PFSK-1 (cell line): Measurements from ENCODE around the gene FAM53B.

Source experiments
- FOXP2 ChIP-seq: optimal IDR thresholded peaks from 2 replicates; pipeline ENCODE3; 2011; ENCODE audit warnings: borderline replicate concordance, control low read depth, inconsistent platforms; ENCODE audit not compliant: insufficient read depth; ENCODE audit errors: extremely low read length, extremely low read depth
- POLR2AphosphoS5 ChIP-seq: IDR thresholded peaks from 2 replicates; pipeline ENCODE4 v1.6.1; 2012; ENCODE audit warnings: low read depth, mild to moderate bottlenecking, control low read depth, low read length, moderate library complexity
- SIN3A ChIP-seq: IDR thresholded peaks from 2 replicates; pipeline ENCODE4 v1.6.1; 2012; ENCODE audit warnings: mild to moderate bottlenecking, low read length, moderate library complexity, borderline replicate concordance; ENCODE audit not compliant: insufficient read depth
- TAF1 ChIP-seq: IDR thresholded peaks from 2 replicates; pipeline ENCODE4 v1.6.1; 2012; ENCODE audit warnings: low read length, control low read depth, borderline replicate concordance; ENCODE audit not compliant: insufficient read depth
- TF ChIP-seq, protein P1 (sequence below), 2 experiments: IDR thresholded peaks; 2 replicates each; pipeline versions ENCODE4 v1.6.1 to v1.8.0; 2011 to 2012; ENCODE audit warnings: low read depth in 2 of 2, low read length in 2 of 2, control low read depth in 1 of 2, inconsistent platforms in 1 of 2, mild to moderate bottlenecking in 1 of 2, moderate library complexity in 1 of 2; ENCODE audit not compliant: insufficient read depth in 1 of 2

Gene FAM53B

DNA sequence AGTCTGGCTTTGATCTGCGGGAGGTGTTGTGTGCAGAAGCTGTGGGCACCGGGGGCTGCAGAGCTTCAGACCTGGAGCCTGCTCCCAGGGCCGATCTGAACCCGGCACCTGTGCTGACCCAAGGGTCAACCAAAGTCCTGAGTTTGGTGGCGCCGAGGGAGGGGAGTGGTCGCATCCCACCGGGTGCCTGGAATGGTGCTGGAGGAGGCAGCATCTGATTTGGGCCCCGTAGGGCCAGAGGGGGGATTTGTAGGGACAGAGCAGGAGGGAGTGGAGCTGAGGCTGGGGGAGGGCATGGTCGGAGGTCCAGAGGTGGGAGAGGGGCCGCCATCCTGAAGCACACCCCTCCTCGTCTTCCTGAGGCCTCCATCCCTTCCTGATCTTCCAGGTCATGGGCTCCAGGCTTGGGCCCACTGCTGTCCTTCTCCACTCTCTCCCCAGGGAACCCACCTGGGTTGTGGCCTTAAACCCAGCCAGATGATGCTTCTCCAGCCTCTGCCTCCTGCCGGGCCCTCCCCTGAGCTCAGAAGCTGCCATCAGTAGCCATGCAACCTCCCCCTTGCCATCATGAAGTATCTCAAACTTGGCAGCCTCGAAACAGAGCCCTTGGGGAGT, 169.6 kb downstream of the FAM53B start:
- TF ChIP-seq FOXP2 (no peak), SIN3A (no peak)

DNA sequence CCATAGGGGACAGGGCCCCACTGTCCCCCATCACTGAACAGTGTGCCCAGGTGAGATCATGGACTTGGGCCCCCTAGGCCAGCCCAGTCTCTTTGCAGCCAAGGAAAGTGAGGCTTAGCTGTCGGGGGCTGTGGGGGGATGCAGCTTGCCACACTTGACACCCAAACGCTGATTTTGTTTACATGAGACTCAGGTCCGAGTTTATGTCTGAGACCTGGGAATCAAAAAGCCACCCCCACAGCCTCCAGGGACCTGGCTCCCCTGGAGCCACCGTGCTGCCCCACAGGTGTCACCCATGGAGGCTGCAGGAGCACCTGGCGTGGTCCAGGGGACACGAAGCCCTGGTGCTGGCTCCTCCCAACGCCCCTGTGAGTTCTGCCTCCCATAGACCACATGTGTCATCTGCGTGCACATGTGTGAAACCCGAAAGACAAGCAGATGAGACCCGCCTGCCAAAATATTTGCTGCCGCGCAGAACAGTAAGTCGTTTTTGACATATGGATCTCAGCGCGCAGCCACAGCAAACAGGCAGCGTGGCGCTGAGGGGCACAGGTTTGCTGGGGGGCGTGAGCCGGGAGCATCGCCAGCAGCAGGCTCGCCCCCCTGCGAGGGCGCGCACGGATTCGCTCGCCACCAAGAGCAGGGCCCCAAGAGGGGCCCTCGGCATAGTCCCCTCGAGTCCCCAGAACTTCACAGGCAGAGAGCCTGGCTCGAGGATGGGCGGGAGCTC, 170.3 kb downstream of the FAM53B start:
- TF ChIP-seq SIN3A (no peak), FOXP2 (no peak), POLR2AphosphoS5 (no peak)

DNA sequence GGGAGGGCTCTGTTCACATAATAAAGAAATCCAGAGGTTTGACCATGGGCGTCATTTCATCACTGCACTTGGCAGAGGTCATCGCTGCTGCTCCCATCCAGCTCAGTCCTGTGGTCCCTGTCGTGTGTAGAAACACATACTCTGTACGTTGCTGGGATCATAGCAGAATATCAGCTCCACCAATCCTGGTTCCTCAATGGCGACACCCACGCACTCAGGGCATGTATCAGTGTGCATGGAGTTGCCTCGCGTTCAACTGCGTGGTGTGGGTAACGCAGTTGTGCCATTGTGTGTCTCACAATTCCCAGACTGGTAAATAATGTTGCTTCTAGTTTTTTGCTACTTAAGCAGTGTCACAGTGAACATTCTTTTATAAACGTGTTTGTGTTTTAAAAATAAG, 171.4 kb downstream of the FAM53B start:
- TF ChIP-seq FOXP2 (no peak), SIN3A (no peak), POLR2AphosphoS5 (no peak), TAF1 (no peak)
- TF ChIP-seq, protein P1, sequence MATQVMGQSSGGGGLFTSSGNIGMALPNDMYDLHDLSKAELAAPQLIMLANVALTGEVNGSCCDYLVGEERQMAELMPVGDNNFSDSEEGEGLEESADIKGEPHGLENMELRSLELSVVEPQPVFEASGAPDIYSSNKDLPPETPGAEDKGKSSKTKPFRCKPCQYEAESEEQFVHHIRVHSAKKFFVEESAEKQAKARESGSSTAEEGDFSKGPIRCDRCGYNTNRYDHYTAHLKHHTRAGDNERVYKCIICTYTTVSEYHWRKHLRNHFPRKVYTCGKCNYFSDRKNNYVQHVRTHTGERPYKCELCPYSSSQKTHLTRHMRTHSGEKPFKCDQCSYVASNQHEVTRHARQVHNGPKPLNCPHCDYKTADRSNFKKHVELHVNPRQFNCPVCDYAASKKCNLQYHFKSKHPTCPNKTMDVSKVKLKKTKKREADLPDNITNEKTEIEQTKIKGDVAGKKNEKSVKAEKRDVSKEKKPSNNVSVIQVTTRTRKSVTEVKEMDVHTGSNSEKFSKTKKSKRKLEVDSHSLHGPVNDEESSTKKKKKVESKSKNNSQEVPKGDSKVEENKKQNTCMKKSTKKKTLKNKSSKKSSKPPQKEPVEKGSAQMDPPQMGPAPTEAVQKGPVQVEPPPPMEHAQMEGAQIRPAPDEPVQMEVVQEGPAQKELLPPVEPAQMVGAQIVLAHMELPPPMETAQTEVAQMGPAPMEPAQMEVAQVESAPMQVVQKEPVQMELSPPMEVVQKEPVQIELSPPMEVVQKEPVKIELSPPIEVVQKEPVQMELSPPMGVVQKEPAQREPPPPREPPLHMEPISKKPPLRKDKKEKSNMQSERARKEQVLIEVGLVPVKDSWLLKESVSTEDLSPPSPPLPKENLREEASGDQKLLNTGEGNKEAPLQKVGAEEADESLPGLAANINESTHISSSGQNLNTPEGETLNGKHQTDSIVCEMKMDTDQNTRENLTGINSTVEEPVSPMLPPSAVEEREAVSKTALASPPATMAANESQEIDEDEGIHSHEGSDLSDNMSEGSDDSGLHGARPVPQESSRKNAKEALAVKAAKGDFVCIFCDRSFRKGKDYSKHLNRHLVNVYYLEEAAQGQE (IDR thresholded peaks at IDR 0.05; ENCODE audit: insufficient read depth in 1 of 2, low read depth in 2 of 2, low read length in 2 of 2) = no peak

DNA sequence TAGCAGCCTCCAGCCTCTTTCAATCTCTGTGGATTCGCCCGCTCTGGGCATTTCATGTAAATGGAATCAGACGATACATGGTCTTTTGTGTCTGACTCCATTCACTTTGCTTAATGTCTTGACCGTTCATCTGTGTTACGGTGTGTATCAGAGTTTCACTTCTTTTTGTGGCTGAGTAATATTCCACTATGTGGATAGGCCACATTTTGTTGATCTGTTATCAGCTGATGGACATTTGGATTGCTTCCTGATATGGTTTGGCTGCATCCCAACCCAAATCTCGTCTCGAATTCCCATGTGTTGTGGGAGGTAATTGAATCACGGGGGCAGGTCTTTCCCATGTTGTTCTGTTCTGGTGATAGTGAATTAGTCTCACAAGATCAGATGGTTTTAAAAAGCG, 173.5 kb downstream of the FAM53B start:
- TF ChIP-seq SIN3A = no peak
- TF ChIP-seq, protein P1 (IDR thresholded peaks at IDR 0.05; ENCODE audit: insufficient read depth in 1 of 2, low read depth in 2 of 2, low read length in 2 of 2) = no peak
- no peak for TF ChIP-seq POLR2AphosphoS5
- TF ChIP-seq FOXP2 = no peak
- TF ChIP-seq TAF1 = no peak

DNA sequence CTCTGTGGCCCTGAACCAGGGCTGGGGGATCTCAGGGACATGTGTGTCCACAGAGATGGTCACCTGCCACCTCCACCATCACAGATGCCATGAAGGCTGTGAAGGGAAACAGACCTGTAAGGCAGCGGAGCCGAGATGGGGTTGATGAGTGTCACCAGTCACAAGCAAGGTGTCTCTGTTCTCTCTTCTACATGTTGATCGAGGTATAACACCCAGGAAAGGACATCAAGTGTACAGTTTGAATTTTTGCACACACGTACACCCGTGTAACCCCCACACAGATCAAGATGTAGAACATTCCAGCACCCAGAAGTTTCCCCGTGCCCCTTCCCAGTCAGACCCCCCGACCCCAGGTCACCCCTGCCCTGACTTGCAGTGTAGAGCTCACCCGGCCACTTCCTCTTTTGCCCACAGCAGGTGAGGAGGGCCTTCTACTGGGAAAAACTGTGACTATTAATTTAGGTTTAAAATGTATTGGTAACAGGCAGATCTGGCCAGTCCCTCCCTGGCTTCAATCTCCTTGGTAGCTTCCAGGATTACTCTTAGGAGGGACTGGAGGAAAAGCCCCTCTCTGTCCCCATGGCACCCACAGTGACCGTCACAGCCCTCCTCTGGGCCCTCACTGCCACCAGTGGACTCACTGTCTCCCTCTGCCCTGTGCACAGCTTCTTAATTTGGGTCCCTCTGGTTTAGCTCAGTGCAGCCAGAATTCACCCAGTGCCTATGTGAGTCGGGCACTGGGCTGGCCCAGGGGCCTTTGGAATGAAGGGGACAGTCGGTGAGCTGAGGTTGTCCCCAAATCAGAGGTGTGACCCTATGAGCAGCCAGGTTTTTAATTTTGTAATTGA, 174.3 kb downstream of the FAM53B start:
- TF ChIP-seq SIN3A = no peak
- no peak for TF ChIP-seq TAF1
- TF ChIP-seq FOXP2 = no peak
- TF ChIP-seq, protein P1 (IDR thresholded peaks at IDR 0.05; ENCODE audit: insufficient read depth in 1 of 2, low read depth in 2 of 2, low read length in 2 of 2) = no peak
- no peak for TF ChIP-seq POLR2AphosphoS5
